GM10266 (cell line): Measurements from ENCODE around the gene IFRD1.

ENCODE experiments used
- DNase-seq: peaks from one replicate; pipeline ENCODE4 v3.0.0; 2012; ENCODE audit errors: extremely low spot score
- CTCF ChIP-seq: IDR thresholded peaks from 2 replicates; pipeline ENCODE4 v1.5.1; 2012; ENCODE audit warnings: mild to moderate bottlenecking, low read depth; ENCODE audit not compliant: control insufficient read depth, insufficient read depth; ENCODE audit errors: missing control alignments

Gene IFRD1

GRCh38 chr7:112500619-112501018 lies 50.4 kb downstream of the IFRD1 start:
- no peak for TF ChIP-seq CTCF
- no peak for DNase-seq

GRCh38 chr7:112501801-112502503 lies 51.7 kb downstream of the IFRD1 start:
- TF ChIP-seq CTCF: no peak
- DNase-seq: no peak

GRCh38 chr7:112502700-112503099 lies 52.4 kb downstream of the IFRD1 start:
- no peak for DNase-seq
- no peak for TF ChIP-seq CTCF

- no peak for TF ChIP-seq CTCF
- no peak for DNase-seq
These were observed 53.2 kb downstream of the IFRD1 start for GRCh38 chr7:112503361-112503972.

GRCh38 chr7:112504093-112504695 lies 53.9 kb downstream of the IFRD1 start:
- no peak for TF ChIP-seq CTCF
- no peak for DNase-seq

- DNase-seq: no peak
- TF ChIP-seq CTCF: no peak
These were observed 55.2 kb downstream of the IFRD1 start for GRCh38 chr7:112505495-112505894.

GRCh38 chr7:112508404-112508803 lies 58.1 kb downstream of the IFRD1 start:
- DNase-seq: no peak
- no peak for TF ChIP-seq CTCF
